Measurements from ENCODE around the gene MAPK8. TPM values are rescaled to one million over a fixed set of nuclear protein-coding genes. Genes with fewer than 3 reads are reported as not detected.

MAPK8 gene
- polyA plus RNA-seq, 2 of the 4 experiments (the other 2 are of a cell fraction), result 29.6 to 71.4 TPM

DNA sequence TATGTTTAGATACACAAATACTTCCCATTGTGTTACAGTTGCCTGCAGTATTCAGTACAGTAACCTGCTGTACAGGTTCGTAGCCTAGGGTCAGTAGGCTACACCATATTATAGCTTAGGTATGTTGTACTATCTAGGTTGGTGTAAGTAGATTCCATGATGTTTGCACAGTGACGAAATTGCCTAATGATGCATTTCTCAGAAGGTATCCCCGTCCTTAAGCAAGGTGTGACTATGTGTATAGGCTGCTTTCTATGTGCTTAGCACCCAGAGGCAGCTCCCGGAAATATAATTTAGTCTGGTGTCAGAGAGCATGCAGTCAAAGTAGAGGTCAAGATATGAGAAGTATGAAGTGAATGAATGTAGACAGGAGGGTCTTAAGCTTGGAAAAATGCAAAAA is 9.8 kb downstream of the MAPK8 start:
- CTCF ChIA-PET, result no interaction called here
- 63% methylated on average over 4 of the region's 4 CpGs for WGBS (ENCODE audit: missing lambda C conversion rate)
- DNase-seq (ENCODE audit: low read depth in 1 of 2, low spot score in 1 of 2) (no peak), FAIRE-seq (no peak), ATAC-seq (no peak)
- no peak for TF ChIP-seq NPAS2 (CRISPR knock-in tag; IDR thresholded peaks at IDR 0.05; ENCODE audit: borderline replicate concordance)
- no peak for TF ChIP-seq ELK1 (IDR thresholded peaks at IDR 0.05; ENCODE audit: low read depth, low read length)
- no peak for TF ChIP-seq BCL3 (IDR thresholded peaks at IDR 0.05)
- TF ChIP-seq RNF2 (IDR thresholded peaks at IDR 0.05; ENCODE audit: borderline replicate concordance, low read depth), result no peak
- H3K4me3 ChIP-seq, result no peak overlapping the region
- POLR2A ChIA-PET, result no interaction called here
- H3K9me3 ChIP-seq, result no peaks in the 10 kb centered on the region
- no peaks in the 10 kb centered on the region for H3K4me1 ChIP-seq
- H3K27ac ChIP-seq, result no peak overlapping the region
- no peak overlapping the region for H3K4me2 ChIP-seq

GRCh38 chr10:48317321-48317990 is 11.0 kb downstream of the MAPK8 start:
- TF ChIP-seq HDAC2 (IDR thresholded peaks at IDR 0.05), result no peak
- no peaks in the 10 kb centered on the region for H3K4me1 ChIP-seq
- 80% methylated on average over 8 of the region's 8 CpGs for WGBS (ENCODE audit: missing lambda C conversion rate)
- ChIA-PET CTCF (interaction anchor here (1.4 to 1.7 kb wide), 2 partner anchors 29 to 191 kb away, joined by 3 to 4 read pairs; no protein-coding TSS in a partner anchor), POLR2A (no interaction called here)
- no peak for FAIRE-seq
- H3K4me3 ChIP-seq, result no peak overlapping the region
- no peaks in the 10 kb centered on the region for H3K9me3 ChIP-seq
- ATAC-seq, result no peak
- DNase-seq (ENCODE audit: low read depth in 1 of 2, low spot score in 1 of 2), result no peak
- H3K27ac ChIP-seq, result no peak overlapping the region
- no peak overlapping the region for H3K4me2 ChIP-seq

DNA sequence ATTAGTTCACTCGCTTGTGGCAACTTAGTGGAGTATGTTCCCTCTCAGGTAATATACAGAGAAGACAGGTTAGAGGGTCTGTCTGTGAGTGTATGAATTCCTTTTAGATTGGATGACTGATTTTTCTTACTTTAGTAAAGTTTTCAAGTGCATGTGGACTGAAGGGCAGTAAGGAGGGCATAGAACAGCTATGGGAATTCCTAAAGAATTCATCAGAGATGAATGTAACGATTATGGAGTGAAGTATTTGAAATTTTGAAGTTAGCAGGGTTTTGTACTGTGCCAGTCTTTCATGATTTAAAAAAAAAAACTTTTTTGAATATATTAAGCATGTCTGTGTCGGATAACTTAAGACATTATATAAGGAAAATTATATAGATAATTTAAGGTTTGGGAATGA is 15.5 kb downstream of the MAPK8 start:
- ChIA-PET POLR2A (no interaction called here), CTCF (interaction anchor here (0.8 to 1.9 kb wide), 2 partner anchors 11 to 12 kb away, joined by 4 to 7 read pairs; no protein-coding TSS in a partner anchor)
- no peak for TF ChIP-seq FOSL2 (IDR thresholded peaks at IDR 0.05)
- TF ChIP-seq FOSL2 (CRISPR knock-in tag; IDR thresholded peaks at IDR 0.05), result no peak
- no peak for TF ChIP-seq MAZ (IDR thresholded peaks at IDR 0.05; ENCODE audit: borderline replicate concordance, low read depth, low read length)
- TF ChIP-seq EHMT2 (IDR thresholded peaks at IDR 0.05; ENCODE audit: low read depth), result no peak
- TF ChIP-seq CEBPB (IDR thresholded peaks at IDR 0.05), result no peak
- TF ChIP-seq, protein P1, sequence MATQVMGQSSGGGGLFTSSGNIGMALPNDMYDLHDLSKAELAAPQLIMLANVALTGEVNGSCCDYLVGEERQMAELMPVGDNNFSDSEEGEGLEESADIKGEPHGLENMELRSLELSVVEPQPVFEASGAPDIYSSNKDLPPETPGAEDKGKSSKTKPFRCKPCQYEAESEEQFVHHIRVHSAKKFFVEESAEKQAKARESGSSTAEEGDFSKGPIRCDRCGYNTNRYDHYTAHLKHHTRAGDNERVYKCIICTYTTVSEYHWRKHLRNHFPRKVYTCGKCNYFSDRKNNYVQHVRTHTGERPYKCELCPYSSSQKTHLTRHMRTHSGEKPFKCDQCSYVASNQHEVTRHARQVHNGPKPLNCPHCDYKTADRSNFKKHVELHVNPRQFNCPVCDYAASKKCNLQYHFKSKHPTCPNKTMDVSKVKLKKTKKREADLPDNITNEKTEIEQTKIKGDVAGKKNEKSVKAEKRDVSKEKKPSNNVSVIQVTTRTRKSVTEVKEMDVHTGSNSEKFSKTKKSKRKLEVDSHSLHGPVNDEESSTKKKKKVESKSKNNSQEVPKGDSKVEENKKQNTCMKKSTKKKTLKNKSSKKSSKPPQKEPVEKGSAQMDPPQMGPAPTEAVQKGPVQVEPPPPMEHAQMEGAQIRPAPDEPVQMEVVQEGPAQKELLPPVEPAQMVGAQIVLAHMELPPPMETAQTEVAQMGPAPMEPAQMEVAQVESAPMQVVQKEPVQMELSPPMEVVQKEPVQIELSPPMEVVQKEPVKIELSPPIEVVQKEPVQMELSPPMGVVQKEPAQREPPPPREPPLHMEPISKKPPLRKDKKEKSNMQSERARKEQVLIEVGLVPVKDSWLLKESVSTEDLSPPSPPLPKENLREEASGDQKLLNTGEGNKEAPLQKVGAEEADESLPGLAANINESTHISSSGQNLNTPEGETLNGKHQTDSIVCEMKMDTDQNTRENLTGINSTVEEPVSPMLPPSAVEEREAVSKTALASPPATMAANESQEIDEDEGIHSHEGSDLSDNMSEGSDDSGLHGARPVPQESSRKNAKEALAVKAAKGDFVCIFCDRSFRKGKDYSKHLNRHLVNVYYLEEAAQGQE (IDR thresholded peaks at IDR 0.05), result no peak
- no peak for TF ChIP-seq HMGXB4 (CRISPR knock-in tag; IDR thresholded peaks at IDR 0.05; ENCODE audit: borderline replicate concordance)
- no peak for TF ChIP-seq ZNF302 (CRISPR knock-in tag; IDR thresholded peaks at IDR 0.05)
- no peak for TF ChIP-seq NR3C1 (IDR thresholded peaks at IDR 0.05)
- no peak for FAIRE-seq
- Histone ChIP-seq H3K4me2 (no peak overlapping the region), H3K27ac (no peak overlapping the region), H3K4me1 (no peaks in the 10 kb centered on the region), H3K4me3 (no peak overlapping the region), H3K9me3 (no peaks in the 10 kb centered on the region)
- 86% methylated on average over 3 of the region's 3 CpGs for WGBS (ENCODE audit: missing lambda C conversion rate)
- ATAC-seq, result no peak
- DNase-seq (ENCODE audit: low read depth in 1 of 2, low spot score in 1 of 2), result no peak

Measured in A549 (cell line).